GM12878 (cell line): ENCODE results near the gene GPR78. TPM values are rescaled to one million over a fixed set of nuclear protein-coding genes. Genes with fewer than 3 reads are reported as not detected.

Source experiments
- ATAC-seq: fragments of 200-7000 bp; cut with Tn5 transposase; 3 replicates; pipeline ENCODE4 v1.9.1; 2020; ENCODE audit warnings: mild to moderate bottlenecking, moderate library complexity
- BruUV-seq: library from RNA; stranded (reverse); fragments of 400-500 nt; replicated peaks from 2 replicates; lab custom pipeline; 2021; lab: Mats Ljungman, UMichigan
- CTCF ChIA-PET: fragments of 300-600 bp; sonication (Branson Sonifier 250); formaldehyde crosslinking; extraction: SDS; loops from one replicate; lab custom pipeline; 2021; ENCODE audit warnings: inconsistent platforms; lab: Yijun Ruan, JAX
- POLR2A ChIA-PET: fragments of 350-600 bp; formaldehyde crosslinking; extraction: SDS; loops from one replicate; lab custom pipeline; 2021; ENCODE audit warnings: inconsistent platforms; lab: Charles Lee
- RAD21 ChIA-PET: fragments of 300-600 bp; sonication (Branson Sonifier 250); formaldehyde crosslinking; loops from one replicate; lab custom pipeline; 2023; ENCODE audit warnings: antibody characterized with exemption; ENCODE audit not compliant: unreplicated experiment; lab: Charles Lee
- SMC1A ChIA-PET: fragments of 300-600 bp; sonication (Branson Sonifier 250); formaldehyde crosslinking; loops from one replicate; lab custom pipeline; 2023; ENCODE audit not compliant: unreplicated experiment, uncharacterized antibody; lab: Charles Lee
- DNase-seq: peaks from one replicate; pipeline ENCODE4 v3.0.0-alpha.2; 2011; ENCODE audit warnings: low read depth, low spot score
- FAIRE-seq: peaks from 3 replicates; lab custom pipeline; 2011; peaks lifted over from hg19 to GRCh38; lab: Jason Lieb, UNC
- H2AFZ ChIP-seq: 2 replicates; pipeline ENCODE4 v1.6.0; 2011; ENCODE audit warnings: low read depth, low read length, control low read depth; ENCODE audit not compliant: control insufficient read depth
- H3K27ac ChIP-seq: 2 replicates; pipeline ENCODE4 v1.5.1; 2011; ENCODE audit warnings: control low read depth; ENCODE audit not compliant: control insufficient read depth, insufficient read depth
- H3K27me3 ChIP-seq, 2 experiments: replicated peaks in 1 of 2; 2 replicates each; pipeline versions ENCODE4 v1.6.0 to v1.6.1; 2011; ENCODE audit warnings: low read length in 1 of 2; ENCODE audit not compliant: control insufficient read depth in 2 of 2, insufficient read depth in 2 of 2
- H3K36me3 ChIP-seq, 2 experiments: 2 replicates each; pipeline ENCODE4 v1.5.1; 2011; ENCODE audit warnings: low read length in 1 of 2; ENCODE audit not compliant: control insufficient read depth in 2 of 2, insufficient read depth in 2 of 2
- H3K4me1 ChIP-seq: 2 replicates; pipeline ENCODE4 v1.6.1; 2011; ENCODE audit warnings: mild to moderate bottlenecking, low read length, moderate library complexity, mixed read lengths; ENCODE audit not compliant: control insufficient read depth, insufficient read depth
- H3K4me2 ChIP-seq: 2 replicates; pipeline ENCODE4 v1.6.0; 2011; ENCODE audit warnings: control low read depth; ENCODE audit not compliant: control insufficient read depth, insufficient read depth
- H3K4me3 ChIP-seq: fragments of 200-600 bp; sonication (generic); 2 replicates; pipeline ENCODE4 v1.5.1; 2016
- H3K79me2 ChIP-seq: 2 replicates; pipeline ENCODE4 v1.6.0; 2011; ENCODE audit warnings: low read length; ENCODE audit not compliant: control insufficient read depth, insufficient read depth
- H3K9ac ChIP-seq: 2 replicates; pipeline ENCODE4 v1.8.0; 2011; ENCODE audit warnings: low read length, control low read depth, mixed read lengths; ENCODE audit not compliant: control insufficient read depth, insufficient read depth
- H3K9me3 ChIP-seq: replicated peaks from 3 replicates; pipeline ENCODE4 v1.5.1; 2011; ENCODE audit warnings: mild to moderate bottlenecking, low read length; ENCODE audit not compliant: control insufficient read depth, insufficient read depth
- H4K20me1 ChIP-seq: 2 replicates; pipeline ENCODE4 v1.6.0; 2011; ENCODE audit not compliant: control insufficient read depth, insufficient read depth
- DPF2 ChIP-seq: fragments of 450-650 bp; IDR thresholded peaks from 2 replicates; pipeline ENCODE4 v1.6.1; 2017; ENCODE audit warnings: mild to moderate bottlenecking
- MEF2A ChIP-seq: IDR thresholded peaks from 2 replicates; pipeline ENCODE4 v1.6.1; 2011; ENCODE audit warnings: low read depth, mild to moderate bottlenecking, low read length, moderate library complexity; ENCODE audit not compliant: insufficient read depth
- NR2F1 ChIP-seq: fragments of 450-650 bp; conservative IDR thresholded peaks from 2 replicates; pipeline ENCODE4 v1.6.1; 2017; ENCODE audit warnings: mild to moderate bottlenecking
- ZBED1 ChIP-seq: IDR thresholded peaks from 2 replicates; pipeline ENCODE4 v1.6.1; 2016; ENCODE audit warnings: borderline replicate concordance
- WGBS: methylation state at CpG from one replicate; pipeline ENCODE4 v1.1.6; 2016; ENCODE audit warnings: low lambda C conversion rate; ENCODE audit not compliant: insufficient replicate concordance, insufficient coverage; ENCODE audit errors: missing lambda C conversion rate; 5-methylcytosine and 5-hydroxymethylcytosine counted together
- in situ Hi-C: fragments of 300-500 bp; cut with MboI; formaldehyde crosslinking; loops from 9 replicates; pipeline ENCODE4 v1.14.3; 2018; ENCODE audit warnings: mixed read lengths
- intact Hi-C: fragments of 100-400 bp; cut with micrococcal nuclease; formaldehyde crosslinking; loops from one replicate; pipeline ENCODE4 v1.14.2; 2022; ENCODE audit not compliant: unreplicated experiment
- polyA plus RNA-seq, 11 experiments: library from polyadenylated mRNA; depleted of rRNA in 4 of 11; unstranded in 6 of 11; stranded (reverse) in 5 of 11; fragments of >200 nt; fragmentation: Nextera tagmentation in 4 of 11; fragmentation: Illumina TruSeq in 1 of 11; extraction: Ambion mirVana in 4 of 11; extraction: Trizol in 1 of 11; gene quantifications; 1 replicate in 1 of 11; 2 replicates in 10 of 11; pipeline versions ENCODE4 v1.2.1 to v1.2.3, GENCODE V29; 2011 to 2016; ENCODE audit warnings: inconsistent platforms in 2 of 11, missing spikeins in 2 of 11, low read depth in 1 of 11
- total RNA-seq, 4 experiments: library from RNA; depleted of rRNA in 3 of 4; stranded (reverse); fragments of >200 nt in 3 of 4; fragmentation: Illumina TruSeq in 1 of 4; extraction: Trizol in 1 of 4; gene quantifications; 2 replicates each; pipeline versions ENCODE4 v1.2.1 to v1.2.3, GENCODE V29; 2013 to 2021
- TF ChIP-seq, protein P1 (sequence below): fragments of 150-350 bp; IDR thresholded peaks from 2 replicates; pipeline ENCODE4 v1.6.1; 2016; ENCODE audit warnings: low read depth, low read length
- TF ChIP-seq, protein P2 (sequence below): fragments of 450-650 bp; IDR thresholded peaks from 2 replicates; pipeline ENCODE4 v1.6.1; 2018; ENCODE audit warnings: borderline replicate concordance, mild to moderate bottlenecking; ENCODE audit not compliant: partially characterized antibody
- TF ChIP-seq, protein P3 (sequence below): IDR thresholded peaks from 2 replicates; pipeline ENCODE4 v1.6.1; 2012; ENCODE audit warnings: mild to moderate bottlenecking, low read depth, low read length

The GPR78 gene
- total and polyA plus RNA-seq, 10 of the 15 experiments (the other 5 are each of a cell fraction or from before 2014, with no cell fraction given), result 0.03 TPM; not detected in 9

DNA sequence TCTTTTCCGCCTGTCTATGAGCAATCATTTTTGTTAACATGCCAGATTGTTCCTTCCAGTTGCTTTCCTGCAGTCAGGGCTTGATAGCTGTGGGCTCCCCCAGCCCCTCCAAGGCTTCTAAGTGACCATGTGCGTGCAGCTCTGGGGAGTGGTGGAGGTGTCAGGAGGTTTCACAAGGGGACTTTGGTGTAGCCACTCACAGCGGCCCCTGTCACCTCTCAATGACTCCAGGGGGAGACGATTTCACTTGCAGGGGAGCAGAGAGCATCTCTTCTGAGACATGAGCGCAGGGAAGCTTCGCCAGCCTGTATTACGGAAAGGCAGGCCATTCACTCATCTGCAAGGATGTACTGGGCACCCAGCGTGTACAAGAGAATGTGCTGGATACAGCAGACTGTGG lies 3.1 kb upstream of the GPR78 start:
- 29% methylated on average over 8 of the region's 8 CpGs for WGBS
- intact Hi-C loops, result no loop called here
- RAD21 ChIA-PET, result no interaction called here
- CTCF ChIA-PET, result no interaction called here
- in situ Hi-C loops, result no loop called here
- POLR2A ChIA-PET, result no interaction called here
- no peak for FAIRE-seq
- H3K79me2 ChIP-seq, result no peaks in the 10 kb centered on the region
- H3K27ac ChIP-seq, result no peak overlapping the region
- no peak for TF ChIP-seq NR2F1
- no peaks in the 10 kb centered on the region for H3K27me3 ChIP-seq
- SMC1A ChIA-PET, result no interaction called here
- H3K9me3 ChIP-seq, result no peaks in the 10 kb centered on the region
- H4K20me1 ChIP-seq, result no peaks in the 10 kb centered on the region
- no peak overlapping the region for H3K4me3 ChIP-seq
- H3K36me3 ChIP-seq, result no peaks in the 10 kb centered on the region
- no peak overlapping the region for H2AFZ ChIP-seq
- H3K4me2 ChIP-seq, result no peak overlapping the region
- no peak for ATAC-seq
- H3K4me1 ChIP-seq, result no peaks in the 10 kb centered on the region
- H3K9ac ChIP-seq, result no peak overlapping the region
- no peak for DNase-seq
- BruUV-seq, result no TSS peak

DNA sequence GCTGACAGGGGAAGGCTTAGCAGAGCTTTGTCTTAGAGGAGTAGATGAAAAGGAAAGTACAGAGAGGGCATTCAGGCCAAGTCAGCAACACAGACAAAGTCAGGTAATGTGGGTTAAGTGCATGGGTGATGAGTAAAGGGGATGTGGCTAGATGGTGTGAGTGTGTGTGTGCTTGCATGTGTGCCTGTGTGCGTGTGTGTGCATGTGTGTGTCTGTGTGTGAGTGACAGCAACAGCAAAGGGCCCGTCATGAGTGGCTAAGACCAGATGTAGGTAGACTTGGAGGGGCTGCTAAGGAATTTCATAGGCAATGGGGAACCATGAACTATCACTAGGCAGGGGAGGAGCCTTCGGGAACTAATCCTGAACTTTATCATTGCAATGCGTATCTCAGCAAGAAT lies 2.2 kb upstream of the GPR78 start:
- WGBS, result 27% methylated on average over 4 of the region's 4 CpGs
- no peak for DNase-seq
- no peaks in the 10 kb centered on the region for H3K79me2 ChIP-seq
- H3K4me3 ChIP-seq, result no peak overlapping the region
- ATAC-seq, result no peak
- no peak overlapping the region for H3K27ac ChIP-seq
- H3K4me2 ChIP-seq, result no peak overlapping the region
- H3K27me3 ChIP-seq, result no peaks in the 10 kb centered on the region
- no peak overlapping the region for H2AFZ ChIP-seq
- BruUV-seq, result no TSS peak
- in situ Hi-C loops, result no loop called here
- H4K20me1 ChIP-seq, result no peaks in the 10 kb centered on the region
- H3K36me3 ChIP-seq, result no peaks in the 10 kb centered on the region
- no peaks in the 10 kb centered on the region for H3K4me1 ChIP-seq
- POLR2A ChIA-PET, result no interaction called here
- CTCF ChIA-PET, result no interaction called here
- no peak overlapping the region for H3K9ac ChIP-seq
- H3K9me3 ChIP-seq, result no peaks in the 10 kb centered on the region
- intact Hi-C loops, result no loop called here
- no peak for FAIRE-seq
- SMC1A ChIA-PET, result no interaction called here
- RAD21 ChIA-PET, result no interaction called here
- TF ChIP-seq, protein P1, sequence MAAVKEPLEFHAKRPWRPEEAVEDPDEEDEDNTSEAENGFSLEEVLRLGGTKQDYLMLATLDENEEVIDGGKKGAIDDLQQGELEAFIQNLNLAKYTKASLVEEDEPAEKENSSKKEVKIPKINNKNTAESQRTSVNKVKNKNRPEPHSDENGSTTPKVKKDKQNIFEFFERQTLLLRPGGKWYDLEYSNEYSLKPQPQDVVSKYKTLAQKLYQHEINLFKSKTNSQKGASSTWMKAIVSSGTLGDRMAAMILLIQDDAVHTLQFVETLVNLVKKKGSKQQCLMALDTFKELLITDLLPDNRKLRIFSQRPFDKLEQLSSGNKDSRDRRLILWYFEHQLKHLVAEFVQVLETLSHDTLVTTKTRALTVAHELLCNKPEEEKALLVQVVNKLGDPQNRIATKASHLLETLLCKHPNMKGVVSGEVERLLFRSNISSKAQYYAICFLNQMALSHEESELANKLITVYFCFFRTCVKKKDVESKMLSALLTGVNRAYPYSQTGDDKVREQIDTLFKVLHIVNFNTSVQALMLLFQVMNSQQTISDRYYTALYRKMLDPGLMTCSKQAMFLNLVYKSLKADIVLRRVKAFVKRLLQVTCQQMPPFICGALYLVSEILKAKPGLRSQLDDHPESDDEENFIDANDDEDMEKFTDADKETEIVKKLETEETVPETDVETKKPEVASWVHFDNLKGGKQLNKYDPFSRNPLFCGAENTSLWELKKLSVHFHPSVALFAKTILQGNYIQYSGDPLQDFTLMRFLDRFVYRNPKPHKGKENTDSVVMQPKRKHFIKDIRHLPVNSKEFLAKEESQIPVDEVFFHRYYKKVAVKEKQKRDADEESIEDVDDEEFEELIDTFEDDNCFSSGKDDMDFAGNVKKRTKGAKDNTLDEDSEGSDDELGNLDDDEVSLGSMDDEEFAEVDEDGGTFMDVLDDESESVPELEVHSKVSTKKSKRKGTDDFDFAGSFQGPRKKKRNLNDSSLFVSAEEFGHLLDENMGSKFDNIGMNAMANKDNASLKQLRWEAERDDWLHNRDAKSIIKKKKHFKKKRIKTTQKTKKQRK, result no peak
- TF ChIP-seq MEF2A (no peak), ZBED1 (no peak), DPF2 (no peak)
- TF ChIP-seq, protein P2, sequence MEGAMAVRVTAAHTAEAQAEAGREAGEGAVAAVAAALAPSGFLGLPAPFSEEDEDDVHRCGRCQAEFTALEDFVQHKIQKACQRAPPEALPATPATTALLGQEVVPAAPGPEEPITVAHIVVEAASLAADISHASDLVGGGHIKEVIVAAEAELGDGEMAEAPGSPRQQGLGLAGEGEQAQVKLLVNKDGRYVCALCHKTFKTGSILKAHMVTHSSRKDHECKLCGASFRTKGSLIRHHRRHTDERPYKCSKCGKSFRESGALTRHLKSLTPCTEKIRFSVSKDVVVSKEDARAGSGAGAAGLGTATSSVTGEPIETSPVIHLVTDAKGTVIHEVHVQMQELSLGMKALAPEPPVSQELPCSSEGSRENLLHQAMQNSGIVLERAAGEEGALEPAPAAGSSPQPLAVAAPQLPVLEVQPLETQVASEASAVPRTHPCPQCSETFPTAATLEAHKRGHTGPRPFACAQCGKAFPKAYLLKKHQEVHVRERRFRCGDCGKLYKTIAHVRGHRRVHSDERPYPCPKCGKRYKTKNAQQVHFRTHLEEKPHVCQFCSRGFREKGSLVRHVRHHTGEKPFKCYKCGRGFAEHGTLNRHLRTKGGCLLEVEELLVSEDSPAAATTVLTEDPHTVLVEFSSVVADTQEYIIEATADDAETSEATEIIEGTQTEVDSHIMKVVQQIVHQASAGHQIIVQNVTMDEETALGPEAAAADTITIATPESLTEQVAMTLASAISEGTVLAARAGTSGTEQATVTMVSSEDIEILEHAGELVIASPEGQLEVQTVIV, result no peak
- TF ChIP-seq, protein P3, sequence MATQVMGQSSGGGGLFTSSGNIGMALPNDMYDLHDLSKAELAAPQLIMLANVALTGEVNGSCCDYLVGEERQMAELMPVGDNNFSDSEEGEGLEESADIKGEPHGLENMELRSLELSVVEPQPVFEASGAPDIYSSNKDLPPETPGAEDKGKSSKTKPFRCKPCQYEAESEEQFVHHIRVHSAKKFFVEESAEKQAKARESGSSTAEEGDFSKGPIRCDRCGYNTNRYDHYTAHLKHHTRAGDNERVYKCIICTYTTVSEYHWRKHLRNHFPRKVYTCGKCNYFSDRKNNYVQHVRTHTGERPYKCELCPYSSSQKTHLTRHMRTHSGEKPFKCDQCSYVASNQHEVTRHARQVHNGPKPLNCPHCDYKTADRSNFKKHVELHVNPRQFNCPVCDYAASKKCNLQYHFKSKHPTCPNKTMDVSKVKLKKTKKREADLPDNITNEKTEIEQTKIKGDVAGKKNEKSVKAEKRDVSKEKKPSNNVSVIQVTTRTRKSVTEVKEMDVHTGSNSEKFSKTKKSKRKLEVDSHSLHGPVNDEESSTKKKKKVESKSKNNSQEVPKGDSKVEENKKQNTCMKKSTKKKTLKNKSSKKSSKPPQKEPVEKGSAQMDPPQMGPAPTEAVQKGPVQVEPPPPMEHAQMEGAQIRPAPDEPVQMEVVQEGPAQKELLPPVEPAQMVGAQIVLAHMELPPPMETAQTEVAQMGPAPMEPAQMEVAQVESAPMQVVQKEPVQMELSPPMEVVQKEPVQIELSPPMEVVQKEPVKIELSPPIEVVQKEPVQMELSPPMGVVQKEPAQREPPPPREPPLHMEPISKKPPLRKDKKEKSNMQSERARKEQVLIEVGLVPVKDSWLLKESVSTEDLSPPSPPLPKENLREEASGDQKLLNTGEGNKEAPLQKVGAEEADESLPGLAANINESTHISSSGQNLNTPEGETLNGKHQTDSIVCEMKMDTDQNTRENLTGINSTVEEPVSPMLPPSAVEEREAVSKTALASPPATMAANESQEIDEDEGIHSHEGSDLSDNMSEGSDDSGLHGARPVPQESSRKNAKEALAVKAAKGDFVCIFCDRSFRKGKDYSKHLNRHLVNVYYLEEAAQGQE, result no peak
